Spleen (tissue), 11 donors: ENCODE data around the gene FGD5. TPM values are rescaled to one million over a fixed set of nuclear protein-coding genes. Genes with fewer than 3 reads are reported as not detected.

Source experiments
- DNase-seq: peaks from one replicate; pipeline ENCODE4 v3.0.0-alpha.2; 2020
- H3K27ac ChIP-seq, 8 donors: fragments of 200-600 bp; sonication (generic) in 7 of 8; 1 replicate in 4 of 8; 2 replicates in 4 of 8; pipeline versions ENCODE4 v1.5.0 to v1.8.0; 2016 to 2021; ENCODE audit warnings: inconsistent platforms in 4 of 8, mild to moderate bottlenecking in 4 of 8, moderate library complexity in 1 of 8
- H3K27me3 ChIP-seq, 7 donors: fragments of 200-600 bp; sonication (generic) in 6 of 7; replicated peaks in 1 of 7; 1 replicate in 4 of 7; 2 replicates in 3 of 7; pipeline versions ENCODE4 v1.5.0 to v1.8.0; 2016 to 2021; ENCODE audit warnings: inconsistent platforms in 3 of 7, mild to moderate bottlenecking in 1 of 7
- H3K36me3 ChIP-seq, 6 donors: fragments of 200-600 bp; sonication (generic) in 5 of 6; 1 replicate in 4 of 6; 2 replicates in 2 of 6; pipeline versions ENCODE4 v1.5.0 to v1.8.0; 2016 to 2021; ENCODE audit warnings: inconsistent platforms in 2 of 6
- H3K4me1 ChIP-seq, 6 donors: fragments of 200-600 bp; sonication (generic) in 5 of 6; 1 replicate in 3 of 6; 2 replicates in 3 of 6; pipeline versions ENCODE4 v1.5.0 to v1.8.0; 2016 to 2021; ENCODE audit warnings: inconsistent platforms in 3 of 6
- H3K4me3 ChIP-seq, 8 donors: fragments of 200-600 bp; sonication (generic) in 7 of 8; 1 replicate in 4 of 8; 2 replicates in 4 of 8; pipeline versions ENCODE4 v1.5.0 to v1.8.0; 2016 to 2021; ENCODE audit warnings: inconsistent platforms in 4 of 8, mild to moderate bottlenecking in 4 of 8, moderate library complexity in 2 of 8
- H3K9me3 ChIP-seq, 8 donors: fragments of 200-600 bp; sonication (generic) in 7 of 8; 1 replicate in 4 of 8; 2 replicates in 4 of 8; pipeline versions ENCODE4 v1.5.0 to v1.8.0; 2016 to 2021; ENCODE audit warnings: inconsistent platforms in 4 of 8
- CTCF ChIP-seq, 11 experiments: fragments of 200-600 bp in 7 of 11; fragments of 450-650 bp in 4 of 11; sonication (generic) in 4 of 11; IDR thresholded peaks in 8 of 11; conservative IDR thresholded peaks in 3 of 11; 1 replicate in 7 of 11; 2 replicates in 4 of 11; pipeline versions ENCODE4 v1.4.0 to v1.8.0; 2016 to 2021; ENCODE audit warnings: antibody characterized with exemption in 11 of 11, inconsistent platforms in 4 of 11, mild to moderate bottlenecking in 1 of 11
- POLR2A ChIP-seq, 3 donors: fragments of 450-650 bp; IDR thresholded peaks; one replicate each; pipeline ENCODE4 v1.5.1; 2017; ENCODE audit warnings: antibody characterized with exemption in 3 of 3, mild to moderate bottlenecking in 1 of 3
- POLR2AphosphoS5 ChIP-seq, 3 donors: sonication (generic); formaldehyde crosslinking; IDR thresholded peaks; one replicate each; pipeline ENCODE4 v1.5.1; 2017; ENCODE audit warnings: antibody characterized with exemption in 3 of 3
- WGBS, 5 donors: extraction: QIAGEN DNeasy Blood & Tissue Kit in 3 of 5; methylation state at CpG; one replicate each; pipeline versions ENCODE4 v1.1.5 to v1.1.7; 2013 to 2018; 5-methylcytosine and 5-hydroxymethylcytosine counted together
- intact Hi-C: fragments of 100-400 bp; cut with DNase I; formaldehyde crosslinking; loops from one replicate; pipeline ENCODE4 v1.15.0; 2023; ENCODE audit warnings: low total_unique reads
- polyA plus RNA-seq, 3 donors: library from polyadenylated mRNA; stranded (reverse); fragments of 200-250 nt; gene quantifications; one replicate each; pipeline ENCODE4 v1.2.1, GENCODE V29; 2013
- total RNA-seq, 7 donors: library from RNA; depleted of rRNA in 3 of 7; stranded (reverse); fragments of >200 nt in 3 of 7; fragmentation: NEBNext Ultra II Directional in 4 of 7; extraction: Animal tissue kit (Norgen Biotek cat#: 25700) in 4 of 7; gene quantifications; one replicate each; pipeline versions ENCODE4 v1.1.0 to v1.2.1, GENCODE V29; 2016 to 2021
- donor health status: healthy with polysubstance abuse.
- donor health status: DM: no; HTN: no; CAD: no; lungs with moderate emphysema.
- donor health status: DM: no; HTN: no; CAD: no.
- donor health status: Bipolar disorder and iron deficiency.
- donor health status: healthy.
- donor health status: DM: no; HTN: no; CAD: no.
- donor health status: DM: yes; HTN: yes; CAD: no.

The FGD5 gene
- total and polyA plus RNA-seq, 10 donors, result 6.0 to 145 (median 63.8) TPM

- no peak for TF ChIP-seq CTCF (IDR thresholded peaks at IDR 0.05 in 8 of 11, conservative IDR thresholded peaks at IDR 0.05 in 3 of 11)
- TF ChIP-seq POLR2A (IDR thresholded peaks at IDR 0.05), result no peak
- no peak for TF ChIP-seq POLR2AphosphoS5 (IDR thresholded peaks at IDR 0.05)
- WGBS, 5 donors, result 70 to 87% (median 81%) methylated on average over 7 of the region's 7 CpGs
- peaks cover 0 to 6% (median 0%) of the 10 kb centered on the region in 7 donors for H3K27me3 ChIP-seq
- H3K4me1 ChIP-seq, result peaks cover 4 to 36% (median 17%) of the 10 kb centered on the region in 6 donors
- intact Hi-C loops, result no loop called here
- peak overlapping the region in 5 of 8 donors; percentile 27 to 75 (median 62) for H3K27ac ChIP-seq
- no peaks in the 10 kb centered on the region for H3K9me3 ChIP-seq
- DNase-seq, result no peak
- no peak overlapping the region for H3K4me3 ChIP-seq
- no peaks in the 10 kb centered on the region for H3K36me3 ChIP-seq
Observed at GRCh38 chr3:14889205-14889604, 70.4 kb downstream of the FGD5 start.

- TF ChIP-seq POLR2A (IDR thresholded peaks at IDR 0.05) (no peak), POLR2AphosphoS5 (IDR thresholded peaks at IDR 0.05) (no peak), CTCF (IDR thresholded peaks at IDR 0.05 in 8 of 11, conservative IDR thresholded peaks at IDR 0.05 in 3 of 11) (no peak)
- Histone ChIP-seq H3K27me3 (peaks cover 0 to 6% (median 0%) of the 10 kb centered on the region in 7 donors), H3K9me3 (no peaks in the 10 kb centered on the region), H3K27ac (peak overlapping the region in 4 of 8 donors; percentile 62 to 75 (median 70)), H3K36me3 (no peaks in the 10 kb centered on the region), H3K4me3 (no peak overlapping the region), H3K4me1 (peaks cover 4 to 36% (median 17%) of the 10 kb centered on the region in 6 donors)
- peak; percentile 46 for DNase-seq
- WGBS, 5 donors, result 83 to 87% (median 85%) methylated on average over 8 of the region's 8 CpGs
- intact Hi-C loops, result no loop called here
Observed at GRCh38 chr3:14889943-14890342, 71.2 kb downstream of the FGD5 start.

DNA sequence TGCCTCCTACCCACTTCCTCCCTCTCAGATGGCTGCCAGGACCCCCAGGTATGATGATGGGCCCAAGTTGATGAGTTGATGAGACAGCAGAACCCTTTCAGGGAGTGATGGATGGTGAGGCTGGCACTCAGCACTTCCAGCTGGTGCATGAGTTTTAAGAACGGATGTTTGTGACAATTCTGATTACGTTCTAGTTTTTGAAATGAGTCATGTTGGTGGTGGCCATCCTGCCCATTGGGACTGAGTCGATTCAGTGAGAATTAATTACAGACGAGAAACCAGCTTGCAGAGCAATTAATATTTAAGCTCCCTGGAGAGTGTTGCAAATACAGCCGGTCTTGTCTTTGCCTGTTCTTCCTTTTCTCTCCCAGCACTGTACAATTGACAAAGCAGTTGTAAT lies 71.7 kb downstream of the FGD5 start:
- Histone ChIP-seq H3K36me3 (no peaks in the 10 kb centered on the region), H3K4me1 (peaks cover 4 to 36% (median 17%) of the 10 kb centered on the region in 6 donors), H3K27ac (peak overlapping the region in 6 of 8 donors; percentile 35 to 75 (median 69)), H3K27me3 (peaks cover 0 to 6% (median 0%) of the 10 kb centered on the region in 7 donors), H3K9me3 (no peaks in the 10 kb centered on the region), H3K4me3 (no peak overlapping the region)
- WGBS, 5 donors, result 42 to 66% (median 60%) methylated on average over 5 of the region's 5 CpGs
- intact Hi-C loops, result no loop called here
- peak; percentile 37 for DNase-seq
- TF ChIP-seq POLR2AphosphoS5 (IDR thresholded peaks at IDR 0.05), result peak in 1 of 3 donors; percentile 53
- no peak for TF ChIP-seq CTCF (IDR thresholded peaks at IDR 0.05 in 8 of 11, conservative IDR thresholded peaks at IDR 0.05 in 3 of 11)

DNA sequence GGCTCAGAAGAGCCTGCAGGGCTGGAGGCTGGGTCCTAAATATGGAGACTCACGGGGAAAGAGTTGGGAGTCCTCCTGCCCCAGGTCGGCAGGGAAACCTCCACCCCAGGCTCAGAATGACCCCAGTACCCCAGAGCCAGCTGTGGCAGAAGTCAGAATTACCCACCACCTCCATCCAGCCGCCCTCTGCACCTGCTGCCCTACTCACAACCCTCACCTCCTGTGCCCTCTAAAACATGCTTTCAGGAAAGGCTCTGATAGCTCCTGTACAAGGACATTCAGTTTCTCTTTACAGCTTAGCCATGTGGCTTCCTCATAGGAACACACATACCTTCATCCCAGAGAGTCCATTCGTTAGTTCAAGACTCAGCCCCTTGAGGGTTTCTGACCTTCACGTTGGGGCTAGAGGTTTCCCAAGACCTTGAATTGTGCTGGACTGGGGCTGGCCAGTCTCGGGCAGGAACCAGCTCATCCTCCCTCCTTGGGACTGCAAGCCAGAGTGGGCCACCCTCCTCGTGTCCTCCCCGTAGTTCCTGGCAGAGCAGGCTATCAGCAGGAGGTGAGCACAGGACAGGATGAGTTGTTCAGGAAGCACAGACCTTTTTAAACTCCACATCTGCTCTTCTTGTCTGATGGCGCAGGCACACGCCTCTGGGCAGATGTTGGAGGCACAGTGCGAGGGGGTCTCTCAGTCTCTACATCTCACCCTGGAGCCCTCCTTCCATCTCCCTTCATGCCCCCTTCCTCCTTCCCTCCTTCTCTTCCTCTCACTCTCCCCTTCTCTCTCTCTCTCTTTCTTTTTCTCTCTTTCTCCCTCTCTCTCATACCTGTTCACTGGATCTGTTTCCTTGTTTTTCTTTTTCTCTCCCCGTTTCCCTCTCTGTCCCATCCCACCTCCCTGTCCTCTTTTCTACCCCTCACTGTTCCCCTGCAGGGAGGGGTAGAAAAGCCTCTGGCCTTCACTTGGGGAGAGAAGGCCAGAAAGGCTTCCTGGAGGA lies 72.7 kb downstream of the FGD5 start:
- WGBS, 5 donors, result 64 to 73% (median 70%) methylated on average over 12 of the region's 12 CpGs
- peak overlapping the region; percentile 35 to 75 (median 66) for H3K27ac ChIP-seq
- intact Hi-C loops, result no loop called here

More for the DNA sequence above, 72.7 kb downstream of the FGD5 start:
- no peak for DNase-seq
- H3K9me3 ChIP-seq, result no peaks in the 10 kb centered on the region
- peaks cover 4 to 36% (median 17%) of the 10 kb centered on the region in 6 donors for H3K4me1 ChIP-seq
- H3K27me3 ChIP-seq, result peaks cover 0 to 6% (median 0%) of the 10 kb centered on the region in 7 donors
- TF ChIP-seq POLR2AphosphoS5 (IDR thresholded peaks at IDR 0.05) (peak in 2 of 3 donors; percentile 10 to 49), CTCF (IDR thresholded peaks at IDR 0.05 in 8 of 11, conservative IDR thresholded peaks at IDR 0.05 in 3 of 11) (no peak), POLR2A (IDR thresholded peaks at IDR 0.05) (no peak)
- H3K4me3 ChIP-seq, result no peak overlapping the region
- H3K36me3 ChIP-seq, result no peaks in the 10 kb centered on the region
